K562 (cell line): ENCODE results near the gene MGRN1.

Experiments used
- CAMTA2 ChIP-seq: fragments of 250-450 bp; sonication (Bioruptor Pico); conservative IDR thresholded peaks from 2 replicates; pipeline ENCODE4 v1.5.1; 2022
- CBFA2T3 ChIP-seq: fragments of 450-650 bp; IDR thresholded peaks from 2 replicates; pipeline ENCODE4 v1.6.1; 2017
- ETS1 ChIP-seq: conservative IDR thresholded peaks from 2 replicates; pipeline ENCODE4 v1.6.1; 2011; ENCODE audit warnings: low read depth, mild to moderate bottlenecking, low read length; ENCODE audit not compliant: control insufficient read depth
- HDAC6 ChIP-seq: IDR thresholded peaks from 2 replicates; pipeline ENCODE4 v1.6.1; 2012; ENCODE audit warnings: low read depth, mild to moderate bottlenecking, control low read depth, inconsistent platforms, low read length, moderate library complexity
- NR2C2 ChIP-seq, 2 experiments: fragments of 200-800 bp in 1 of 2; sonication (Bioruptor generic) in 1 of 2; sonication (generic) in 1 of 2; formaldehyde crosslinking in 1 of 2; IDR thresholded peaks; 2 replicates each; pipeline versions ENCODE4 v1.6.1 to v1.8.0; 2016 to 2022; ENCODE audit warnings: mild to moderate bottlenecking in 1 of 2, missing compliant biosample characterization in 1 of 2, missing genetic modification characterization in 1 of 2, missing genetic modification reagents in 1 of 2
- REST ChIP-seq, 2 experiments: fragments of 450-650 bp; formaldehyde crosslinking in 1 of 2; IDR thresholded peaks; 2 replicates each; pipeline versions ENCODE4 v1.4.0 to v1.6.1; 2014 to 2020; ENCODE audit warnings: mild to moderate bottlenecking in 2 of 2, borderline replicate concordance in 1 of 2, low read depth in 1 of 2
- ZC3H11A ChIP-seq: IDR thresholded peaks from 2 replicates; pipeline ENCODE4 v1.6.1; 2012; ENCODE audit warnings: low read depth, low read length, improper control_type of control experiment

GRCh38 chr16:4684763-4685162 is 60.1 kb downstream of the MGRN1 start:
- TF ChIP-seq HDAC6 (no peak), CBFA2T3 (no peak), ETS1 (no peak), REST (IDR thresholded peaks at IDR 0.05; ENCODE audit: borderline replicate concordance) (no peak), REST (CRISPR knock-in tag; IDR thresholded peaks at IDR 0.05; ENCODE audit: low read depth) (no peak), ZC3H11A (no peak), CAMTA2 (CRISPR knock-in tag) (no peak), NR2C2 (CRISPR knock-in tag; IDR thresholded peaks at IDR 0.05) (no peak), NR2C2 (tag; IDR thresholded peaks at IDR 0.05) (no peak)
